ENCODE results near the gene VPS35. TPM values are rescaled to one million over a fixed set of nuclear protein-coding genes. Genes with fewer than 3 reads are reported as not detected.

VPS35 gene
- total RNA-seq, 1 donor from 2014 or later, result 128 TPM

- Mint-ChIP-seq H3K36me3 (ENCODE audit: insufficient read depth) (peaks cover 18% of the 10 kb centered on the region), H3K27ac (no peak overlapping the region), H3K27me3 (no peaks in the 10 kb centered on the region), H3K9me3 (ENCODE audit: low read depth) (no peaks in the 10 kb centered on the region), H3K4me3 (ENCODE audit: low read depth) (no peak overlapping the region), H3K4me1 (ENCODE audit: low read depth) (peaks cover 31% of the 10 kb centered on the region)
- no peak for TF ChIP-seq CTCF (IDR thresholded peaks at IDR 0.05; ENCODE audit: unreplicated experiment)
- DNase-seq (ENCODE audit: low spot score, unreplicated experiment), result no peak
These were observed 2.7 kb upstream of the VPS35 start for GRCh38 chr16:46691726-46692125.

- TF ChIP-seq CTCF (IDR thresholded peaks at IDR 0.05; ENCODE audit: unreplicated experiment), result no peak
- H3K9me3 Mint-ChIP-seq (ENCODE audit: low read depth), result no peaks in the 10 kb centered on the region
- H3K4me3 Mint-ChIP-seq (ENCODE audit: low read depth), result no peak overlapping the region
- no peak for DNase-seq (ENCODE audit: low spot score, unreplicated experiment)
- peaks cover 36% of the 10 kb centered on the region for H3K4me1 Mint-ChIP-seq (ENCODE audit: low read depth)
- H3K27me3 Mint-ChIP-seq, result no peaks in the 10 kb centered on the region
- H3K27ac Mint-ChIP-seq, result no peak overlapping the region
- H3K36me3 Mint-ChIP-seq (ENCODE audit: insufficient read depth), result peaks cover 14% of the 10 kb centered on the region
These were observed 1.6 kb upstream of the VPS35 start for GRCh38 chr16:46690281-46691178.

- Mint-ChIP-seq H3K9me3 (ENCODE audit: low read depth) (no peaks in the 10 kb centered on the region), H3K4me3 (ENCODE audit: low read depth) (no peak within 1 kb of the TSS), H3K4me1 (ENCODE audit: low read depth) (peaks cover 38% of the 10 kb centered on the region), H3K27me3 (no peaks in the 10 kb centered on the region), H3K27ac (no peak within 1 kb of the TSS), H3K36me3 (ENCODE audit: insufficient read depth) (peaks cover 5% of the 10 kb centered on the region)
- peak; percentile 93 for DNase-seq (ENCODE audit: low spot score, unreplicated experiment)
- peak; percentile 58 for TF ChIP-seq CTCF (IDR thresholded peaks at IDR 0.05; ENCODE audit: unreplicated experiment)
These were observed 645 bp upstream of the VPS35 start, which contains the start of gene ORC6 for GRCh38 chr16:46689365-46690280. ORC6 (plus strand) TSS chr16:46689659; CDS start chr16:46689706, 47 bp downstream.

GRCh38 chr16:46688101-46688653, 801 bp downstream of the VPS35 start:
- TF ChIP-seq CTCF (IDR thresholded peaks at IDR 0.05; ENCODE audit: unreplicated experiment), result no peak
- no peak overlapping the region for H3K27ac Mint-ChIP-seq
- H3K27me3 Mint-ChIP-seq, result no peaks in the 10 kb centered on the region
- H3K9me3 Mint-ChIP-seq (ENCODE audit: low read depth), result no peaks in the 10 kb centered on the region
- no peak overlapping the region for H3K4me3 Mint-ChIP-seq (ENCODE audit: low read depth)
- peaks cover 4% of the 10 kb centered on the region for H3K36me3 Mint-ChIP-seq (ENCODE audit: insufficient read depth)
- H3K4me1 Mint-ChIP-seq (ENCODE audit: low read depth), result peaks cover 49% of the 10 kb centered on the region
- DNase-seq (ENCODE audit: low spot score, unreplicated experiment), result no peak

GRCh38 chr16:46687486-46687885, 1.5 kb downstream of the VPS35 start:
- H3K27ac Mint-ChIP-seq, result no peak overlapping the region
- no peaks in the 10 kb centered on the region for H3K9me3 Mint-ChIP-seq (ENCODE audit: low read depth)
- H3K4me3 Mint-ChIP-seq (ENCODE audit: low read depth), result no peak overlapping the region
- peaks cover 52% of the 10 kb centered on the region for H3K4me1 Mint-ChIP-seq (ENCODE audit: low read depth)
- no peak for DNase-seq (ENCODE audit: low spot score, unreplicated experiment)
- no peaks in the 10 kb centered on the region for H3K27me3 Mint-ChIP-seq
- peaks cover 2% of the 10 kb centered on the region for H3K36me3 Mint-ChIP-seq (ENCODE audit: insufficient read depth)
- TF ChIP-seq CTCF (IDR thresholded peaks at IDR 0.05; ENCODE audit: unreplicated experiment), result no peak
